ENCODE data around the gene PAGE1. TPM values are rescaled to one million over a fixed set of nuclear protein-coding genes. Genes with fewer than 3 reads are reported as not detected.

PAGE1 gene
- total RNA-seq, 1 experiment from 2014 or later, result not detected

DNA sequence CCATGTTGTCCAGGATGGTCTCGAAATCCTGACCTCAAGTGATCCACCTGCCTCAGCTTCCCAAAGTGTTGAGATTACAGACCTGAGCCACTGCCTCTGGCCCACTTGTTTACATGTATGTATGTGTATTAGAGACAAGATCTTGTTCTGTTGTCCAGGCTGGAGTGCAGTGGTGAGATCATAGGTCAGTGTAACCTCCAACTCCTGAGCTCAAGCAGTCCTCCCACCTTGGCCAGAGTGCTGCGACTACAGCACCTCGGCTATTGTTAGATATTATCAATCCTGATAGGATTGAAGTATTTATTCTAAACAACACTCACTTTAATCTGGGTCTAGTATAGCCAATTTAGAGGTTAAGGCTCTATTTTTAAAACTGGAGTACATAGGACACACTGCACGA lies 36.0 kb downstream of the PAGE1 start (continued):
- TF ChIP-seq, protein P1, sequence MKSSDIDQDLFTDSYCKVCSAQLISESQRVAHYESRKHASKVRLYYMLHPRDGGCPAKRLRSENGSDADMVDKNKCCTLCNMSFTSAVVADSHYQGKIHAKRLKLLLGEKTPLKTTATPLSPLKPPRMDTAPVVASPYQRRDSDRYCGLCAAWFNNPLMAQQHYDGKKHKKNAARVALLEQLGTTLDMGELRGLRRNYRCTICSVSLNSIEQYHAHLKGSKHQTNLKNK (CRISPR knock-in tag; IDR thresholded peaks at IDR 0.05), result no peak
- TF ChIP-seq ZNF512 (CRISPR knock-in tag; IDR thresholded peaks at IDR 0.05; ENCODE audit: borderline replicate concordance), result no peak
- no peak for TF ChIP-seq CREB1 (CRISPR knock-in tag; IDR thresholded peaks at IDR 0.05)
- TF ChIP-seq, protein P2, sequence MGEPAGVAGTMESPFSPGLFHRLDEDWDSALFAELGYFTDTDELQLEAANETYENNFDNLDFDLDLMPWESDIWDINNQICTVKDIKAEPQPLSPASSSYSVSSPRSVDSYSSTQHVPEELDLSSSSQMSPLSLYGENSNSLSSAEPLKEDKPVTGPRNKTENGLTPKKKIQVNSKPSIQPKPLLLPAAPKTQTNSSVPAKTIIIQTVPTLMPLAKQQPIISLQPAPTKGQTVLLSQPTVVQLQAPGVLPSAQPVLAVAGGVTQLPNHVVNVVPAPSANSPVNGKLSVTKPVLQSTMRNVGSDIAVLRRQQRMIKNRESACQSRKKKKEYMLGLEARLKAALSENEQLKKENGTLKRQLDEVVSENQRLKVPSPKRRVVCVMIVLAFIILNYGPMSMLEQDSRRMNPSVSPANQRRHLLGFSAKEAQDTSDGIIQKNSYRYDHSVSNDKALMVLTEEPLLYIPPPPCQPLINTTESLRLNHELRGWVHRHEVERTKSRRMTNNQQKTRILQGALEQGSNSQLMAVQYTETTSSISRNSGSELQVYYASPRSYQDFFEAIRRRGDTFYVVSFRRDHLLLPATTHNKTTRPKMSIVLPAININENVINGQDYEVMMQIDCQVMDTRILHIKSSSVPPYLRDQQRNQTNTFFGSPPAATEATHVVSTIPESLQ (CRISPR knock-in tag; IDR thresholded peaks at IDR 0.05), result no peak
- no peak for TF ChIP-seq NFATC4 (CRISPR knock-in tag; IDR thresholded peaks at IDR 0.05)
- no peak for TF ChIP-seq MLX (CRISPR knock-in tag; IDR thresholded peaks at IDR 0.05)

DNA sequence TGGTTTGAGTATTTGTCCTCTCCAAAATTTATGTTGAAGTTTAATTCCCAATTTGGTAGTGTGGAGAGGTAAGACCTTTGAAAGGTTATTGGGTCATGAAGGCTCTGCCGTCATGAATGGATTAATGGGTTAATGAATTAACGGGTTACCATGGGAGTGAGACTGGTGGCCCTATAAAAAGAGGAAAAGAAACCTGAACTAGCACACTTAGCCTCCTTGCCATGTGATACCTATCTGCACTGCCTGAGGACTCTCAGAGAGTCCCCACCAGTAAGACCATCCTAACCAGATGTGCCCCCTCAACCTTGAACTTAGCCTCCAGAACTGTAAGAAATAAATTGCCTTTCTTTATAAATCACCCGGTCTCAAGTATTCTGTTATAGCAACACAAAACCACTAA lies 39.3 kb downstream of the PAGE1 start:
- no peak for ATAC-seq
- ChIA-PET POLR2A (no interaction called here), CTCF (no interaction called here)
- Mint-ChIP-seq H3K4me3 (no peak overlapping the region), H3K27me3 (ENCODE audit: low read depth) (no peaks in the 10 kb centered on the region), H3K36me3 (no peaks in the 10 kb centered on the region), H3K27ac (no peak overlapping the region), H3K9me3 (no peaks in the 10 kb centered on the region), H3K4me1 (no peaks in the 10 kb centered on the region)
- DNase-seq (ENCODE audit: low spot score), result no peak
- TF ChIP-seq ZNF671 (CRISPR knock-in tag; IDR thresholded peaks at IDR 0.05), result no peak
- no peak for TF ChIP-seq ZNF281 (CRISPR knock-in tag; IDR thresholded peaks at IDR 0.05)
- TF ChIP-seq, protein P2 (CRISPR knock-in tag; IDR thresholded peaks at IDR 0.05), result no peak
- no peak for TF ChIP-seq CREM (CRISPR knock-in tag; IDR thresholded peaks at IDR 0.05)
- TF ChIP-seq FOXP1 (CRISPR knock-in tag; IDR thresholded peaks at IDR 0.05; ENCODE audit: borderline replicate concordance), result no peak
- no peak for TF ChIP-seq ZNF232 (CRISPR knock-in tag; IDR thresholded peaks at IDR 0.05)
- no peak for TF ChIP-seq NFATC4 (CRISPR knock-in tag; IDR thresholded peaks at IDR 0.05)
- TF ChIP-seq USF2 (CRISPR knock-in tag; IDR thresholded peaks at IDR 0.05), result no peak
- TF ChIP-seq JAZF1 (CRISPR knock-in tag; IDR thresholded peaks at IDR 0.05), result no peak
- TF ChIP-seq, protein P3, sequence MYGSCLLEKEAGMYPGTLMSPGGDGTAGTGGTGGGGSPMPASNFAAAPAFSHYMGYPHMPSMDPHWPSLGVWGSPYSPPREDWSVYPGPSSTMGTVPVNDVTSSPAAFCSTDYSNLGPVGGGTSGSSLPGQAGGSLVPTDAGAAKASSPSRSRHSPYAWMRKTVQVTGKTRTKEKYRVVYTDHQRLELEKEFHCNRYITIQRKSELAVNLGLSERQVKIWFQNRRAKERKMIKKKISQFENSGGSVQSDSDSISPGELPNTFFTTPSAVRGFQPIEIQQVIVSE (CRISPR knock-in tag; IDR thresholded peaks at IDR 0.05; ENCODE audit: borderline replicate concordance), result no peak
- no peak for TF ChIP-seq ZNF263 (CRISPR knock-in tag; IDR thresholded peaks at IDR 0.05; ENCODE audit: low read depth)
- no peak for TF ChIP-seq E2F1 (CRISPR knock-in tag; IDR thresholded peaks at IDR 0.05)
- no peak for TF ChIP-seq MXD4 (CRISPR knock-in tag; IDR thresholded peaks at IDR 0.05; ENCODE audit: borderline replicate concordance)
- TF ChIP-seq KAT7 (CRISPR knock-in tag; IDR thresholded peaks at IDR 0.05; ENCODE audit: borderline replicate concordance), result no peak
